ENCODE measurements around the gene TAS1R3. TPM values are rescaled to one million over a fixed set of nuclear protein-coding genes. Genes with fewer than 3 reads are reported as not detected.

The TAS1R3 gene
- total RNA-seq, 1 donor from 2014 or later = 0.50 TPM

DNA sequence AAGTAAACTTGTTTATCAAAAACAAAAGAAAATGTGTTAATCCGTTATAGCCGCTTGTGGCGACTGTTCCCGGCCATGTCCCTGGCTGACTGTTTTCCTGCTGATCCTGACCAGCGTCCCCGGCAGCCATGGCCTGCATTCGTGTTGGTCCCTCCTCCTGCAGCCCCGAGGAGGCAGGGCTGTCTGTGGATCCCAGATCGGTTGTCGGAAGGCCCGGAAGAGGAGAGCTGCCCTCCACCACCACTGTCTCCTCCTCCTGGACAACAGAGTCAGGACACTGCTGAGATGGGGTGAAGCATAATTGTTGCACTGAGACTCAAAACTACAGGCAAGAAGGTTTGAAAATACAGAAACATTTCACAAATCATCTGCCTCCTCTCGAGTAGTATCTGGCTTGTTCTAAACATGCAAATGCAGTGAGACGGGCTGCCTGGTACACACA is 30.9 kb downstream of the TAS1R3 start:
- H3K9me3 Mint-ChIP-seq (ENCODE audit: unreplicated experiment) = no peaks in the 10 kb centered on the region
- Histone ChIP-seq H2AFZ (ENCODE audit: low read depth, low read length) (peak overlapping the region; percentile 61), H3K27me3 (ENCODE audit: insufficient read depth, low read length) (no peaks in the 10 kb centered on the region), H3K4me2 (ENCODE audit: low read length) (peak overlapping the region; percentile 97), H3K9ac (ENCODE audit: low read length) (peak overlapping the region; percentile 47), H3K27ac (ENCODE audit: low read depth, low read length) (peak overlapping the region; percentile 96), H3K36me3 (ENCODE audit: insufficient read depth, low read length) (no peaks in the 10 kb centered on the region), H3K9me3 (ENCODE audit: insufficient read depth, low read depth, low read length) (peaks cover 3% of the 10 kb centered on the region), H4K20me1 (ENCODE audit: insufficient read depth, low read length) (peaks cover 9% of the 10 kb centered on the region), H3K79me2 (ENCODE audit: insufficient read depth, low read length) (peaks cover 15% of the 10 kb centered on the region), H3K4me1 (ENCODE audit: insufficient read depth, low read length) (peaks cover 45% of the 10 kb centered on the region), H3K4me3 (ENCODE audit: insufficient read depth, low read depth, low read length) (no peak overlapping the region)
- peak overlapping the region; percentile 81 for H3K27ac Mint-ChIP-seq (ENCODE audit: unreplicated experiment)
- peaks cover 24% of the 10 kb centered on the region for H3K4me1 Mint-ChIP-seq (ENCODE audit: low read depth, unreplicated experiment)
- DNase-seq (ENCODE audit: low read depth) (peak; percentile 78), FAIRE-seq (peak; percentile 17)
- H3K36me3 Mint-ChIP-seq (ENCODE audit: low read depth, unreplicated experiment) = peaks cover 4% of the 10 kb centered on the region
- no peak for TF ChIP-seq EZH2 (IDR thresholded peaks at IDR 0.05; ENCODE audit: insufficient read depth, low read length)
- TF ChIP-seq, protein P1, sequence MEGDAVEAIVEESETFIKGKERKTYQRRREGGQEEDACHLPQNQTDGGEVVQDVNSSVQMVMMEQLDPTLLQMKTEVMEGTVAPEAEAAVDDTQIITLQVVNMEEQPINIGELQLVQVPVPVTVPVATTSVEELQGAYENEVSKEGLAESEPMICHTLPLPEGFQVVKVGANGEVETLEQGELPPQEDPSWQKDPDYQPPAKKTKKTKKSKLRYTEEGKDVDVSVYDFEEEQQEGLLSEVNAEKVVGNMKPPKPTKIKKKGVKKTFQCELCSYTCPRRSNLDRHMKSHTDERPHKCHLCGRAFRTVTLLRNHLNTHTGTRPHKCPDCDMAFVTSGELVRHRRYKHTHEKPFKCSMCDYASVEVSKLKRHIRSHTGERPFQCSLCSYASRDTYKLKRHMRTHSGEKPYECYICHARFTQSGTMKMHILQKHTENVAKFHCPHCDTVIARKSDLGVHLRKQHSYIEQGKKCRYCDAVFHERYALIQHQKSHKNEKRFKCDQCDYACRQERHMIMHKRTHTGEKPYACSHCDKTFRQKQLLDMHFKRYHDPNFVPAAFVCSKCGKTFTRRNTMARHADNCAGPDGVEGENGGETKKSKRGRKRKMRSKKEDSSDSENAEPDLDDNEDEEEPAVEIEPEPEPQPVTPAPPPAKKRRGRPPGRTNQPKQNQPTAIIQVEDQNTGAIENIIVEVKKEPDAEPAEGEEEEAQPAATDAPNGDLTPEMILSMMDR (IDR thresholded peaks at IDR 0.05; ENCODE audit: insufficient read depth, low read depth, low read length) = no peak
- peak overlapping the region; percentile 77 for H3K4me3 Mint-ChIP-seq (ENCODE audit: unreplicated experiment)
- no peaks in the 10 kb centered on the region for H3K27me3 Mint-ChIP-seq (ENCODE audit: low read depth, unreplicated experiment)

DNA sequence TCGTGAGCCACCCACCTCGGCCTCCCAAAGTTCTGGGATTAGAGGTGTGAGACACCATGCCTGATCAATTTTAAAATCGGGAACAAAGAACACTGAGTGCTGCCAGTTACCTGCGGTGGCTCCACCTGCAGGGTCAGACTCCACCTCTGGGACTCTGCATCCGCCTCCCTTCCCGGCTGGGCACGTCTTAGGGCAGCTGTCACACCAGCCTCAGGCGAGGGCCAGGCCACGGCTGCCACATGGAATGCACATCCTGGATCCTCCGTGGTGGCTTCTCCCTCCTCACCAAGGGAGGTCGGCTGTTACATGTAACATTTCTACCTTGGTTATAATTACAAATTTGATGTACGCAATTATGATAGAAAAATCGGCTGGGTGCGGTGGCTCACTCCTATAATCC is 33.2 kb downstream of the TAS1R3 start:
- Histone ChIP-seq H3K79me2 (ENCODE audit: insufficient read depth, low read length) (no peaks in the 10 kb centered on the region), H3K9ac (ENCODE audit: low read length) (no peak overlapping the region), H2AFZ (ENCODE audit: low read depth, low read length) (no peak overlapping the region), H4K20me1 (ENCODE audit: insufficient read depth, low read length) (no peaks in the 10 kb centered on the region), H3K27me3 (ENCODE audit: insufficient read depth, low read length) (no peaks in the 10 kb centered on the region), H3K9me3 (ENCODE audit: insufficient read depth, low read depth, low read length) (peaks cover 8% of the 10 kb centered on the region), H3K4me3 (ENCODE audit: insufficient read depth, low read depth, low read length) (no peak overlapping the region), H3K4me1 (ENCODE audit: insufficient read depth, low read length) (peaks cover 31% of the 10 kb centered on the region), H3K27ac (ENCODE audit: low read depth, low read length) (no peak overlapping the region), H3K4me2 (ENCODE audit: low read length) (no peak overlapping the region), H3K36me3 (ENCODE audit: insufficient read depth, low read length) (no peaks in the 10 kb centered on the region)
- Mint-ChIP-seq H3K27ac (ENCODE audit: unreplicated experiment) (no peak overlapping the region), H3K27me3 (ENCODE audit: low read depth, unreplicated experiment) (no peaks in the 10 kb centered on the region), H3K4me3 (ENCODE audit: unreplicated experiment) (no peak overlapping the region), H3K4me1 (ENCODE audit: low read depth, unreplicated experiment) (peaks cover 16% of the 10 kb centered on the region), H3K9me3 (ENCODE audit: unreplicated experiment) (no peaks in the 10 kb centered on the region), H3K36me3 (ENCODE audit: low read depth, unreplicated experiment) (peaks cover 4% of the 10 kb centered on the region)
- TF ChIP-seq, protein P1 (IDR thresholded peaks at IDR 0.05; ENCODE audit: insufficient read depth, low read depth, low read length) = no peak
- TF ChIP-seq EZH2 (IDR thresholded peaks at IDR 0.05; ENCODE audit: insufficient read depth, low read length) = no peak
- DNase-seq (ENCODE audit: low read depth) = no peak
- FAIRE-seq = no peak

DNA sequence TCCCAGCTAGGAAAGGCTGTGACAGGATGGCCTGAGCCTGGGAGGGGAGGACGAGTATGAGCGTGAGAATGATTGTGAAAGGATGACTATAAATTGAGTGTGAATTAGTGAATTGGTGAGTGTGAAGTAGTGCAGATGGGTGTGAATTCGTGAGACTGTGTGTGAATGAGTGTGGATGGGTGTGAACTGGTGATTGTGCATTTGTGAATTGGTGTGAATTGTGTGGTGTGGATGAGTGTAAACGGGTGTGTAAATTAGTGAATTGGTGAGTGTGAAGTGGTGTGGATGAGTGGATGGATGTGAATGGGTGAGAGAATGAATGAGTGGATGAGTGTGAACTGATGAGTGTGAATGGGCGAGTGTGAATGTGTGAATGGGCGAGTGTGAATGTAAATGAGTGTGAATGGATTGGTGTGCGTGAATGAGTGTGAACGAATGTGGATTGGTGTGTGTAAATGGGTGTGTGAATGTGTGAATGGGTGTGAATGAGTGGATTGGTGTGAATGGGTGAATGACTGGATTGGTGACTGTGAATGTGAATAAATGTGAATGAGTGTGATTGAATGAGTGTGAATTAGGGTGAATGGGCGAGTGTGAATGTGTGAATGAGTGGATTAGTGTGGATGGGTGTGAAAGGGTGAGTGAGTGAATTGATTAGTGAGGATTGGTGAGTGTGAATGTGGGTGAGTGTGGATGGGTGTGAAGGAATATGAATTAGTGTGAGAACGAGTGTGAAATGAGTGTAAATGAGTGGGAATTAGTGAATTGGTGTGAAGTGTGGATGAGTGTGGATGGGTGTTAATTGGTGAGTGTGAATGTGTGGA is 35.0 kb downstream of the TAS1R3 start:
- peaks cover 4% of the 10 kb centered on the region for H3K36me3 Mint-ChIP-seq (ENCODE audit: low read depth, unreplicated experiment)
- TF ChIP-seq, protein P1 (IDR thresholded peaks at IDR 0.05; ENCODE audit: insufficient read depth, low read depth, low read length) = no peak
- no peak for TF ChIP-seq EZH2 (IDR thresholded peaks at IDR 0.05; ENCODE audit: insufficient read depth, low read length)
- H3K9me3 ChIP-seq (ENCODE audit: insufficient read depth, low read depth, low read length) = peaks cover 8% of the 10 kb centered on the region
- no peak overlapping the region for H3K4me3 Mint-ChIP-seq (ENCODE audit: unreplicated experiment)
- no peak overlapping the region for H3K9ac ChIP-seq (ENCODE audit: low read length)
- no peaks in the 10 kb centered on the region for H3K27me3 ChIP-seq (ENCODE audit: insufficient read depth, low read length)
- H3K9me3 Mint-ChIP-seq (ENCODE audit: unreplicated experiment) = no peaks in the 10 kb centered on the region
- no peak overlapping the region for H2AFZ ChIP-seq (ENCODE audit: low read depth, low read length)
- H3K4me1 ChIP-seq (ENCODE audit: insufficient read depth, low read length) = peaks cover 12% of the 10 kb centered on the region
- H3K4me1 Mint-ChIP-seq (ENCODE audit: low read depth, unreplicated experiment) = peaks cover 4% of the 10 kb centered on the region
- H4K20me1 ChIP-seq (ENCODE audit: insufficient read depth, low read length) = no peaks in the 10 kb centered on the region
- no peaks in the 10 kb centered on the region for H3K36me3 ChIP-seq (ENCODE audit: insufficient read depth, low read length)
- peak; percentile 5 for FAIRE-seq
- no peak for DNase-seq (ENCODE audit: low read depth)
- no peaks in the 10 kb centered on the region for H3K79me2 ChIP-seq (ENCODE audit: insufficient read depth, low read length)
- H3K27me3 Mint-ChIP-seq (ENCODE audit: low read depth, unreplicated experiment) = no peaks in the 10 kb centered on the region
- no peak overlapping the region for H3K27ac ChIP-seq (ENCODE audit: low read depth, low read length)
- no peak overlapping the region for H3K4me3 ChIP-seq (ENCODE audit: insufficient read depth, low read depth, low read length)
- H3K27ac Mint-ChIP-seq (ENCODE audit: unreplicated experiment) = no peak overlapping the region
- H3K4me2 ChIP-seq (ENCODE audit: low read length) = no peak overlapping the region

All from astrocyte (in vitro differentiated cells and primary cell).